GM23248 (cell line): Measurements from ENCODE around the gene CD7. TPM values are rescaled to one million over a fixed set of nuclear protein-coding genes. Genes with fewer than 3 reads are reported as not detected.

Experiments used
- DNase-seq: peaks from one replicate; pipeline ENCODE4 v3.0.0-alpha.2; 2015
- H2AFZ ChIP-seq: fragments of 200-600 bp; sonication (generic); 2 replicates; pipeline ENCODE4 v1.6.1; 2016; ENCODE audit warnings: antibody characterized with exemption
- H3F3A ChIP-seq: fragments of 200-600 bp; sonication (generic); 2 replicates; pipeline ENCODE4 v1.6.1; 2016; ENCODE audit warnings: mild to moderate bottlenecking, antibody characterized with exemption, mixed run types; ENCODE audit not compliant: insufficient read depth
- H3K27ac ChIP-seq: fragments of 200-600 bp; sonication (generic); 2 replicates; pipeline ENCODE4 v1.5.1; 2016; ENCODE audit warnings: mild to moderate bottlenecking
- H3K27me3 ChIP-seq: fragments of 200-600 bp; sonication (generic); replicated peaks from 2 replicates; pipeline ENCODE4 v1.6.1; 2016; ENCODE audit warnings: mild to moderate bottlenecking; ENCODE audit not compliant: insufficient read depth
- H3K36me3 ChIP-seq: fragments of 200-600 bp; sonication (generic); 2 replicates; pipeline ENCODE4 v1.6.1; 2016; ENCODE audit warnings: low read depth, mild to moderate bottlenecking
- H3K4me1 ChIP-seq: fragments of 200-600 bp; sonication (generic); 2 replicates; pipeline ENCODE4 v1.6.1; 2016; ENCODE audit warnings: mild to moderate bottlenecking; ENCODE audit not compliant: insufficient read depth
- H3K4me2 ChIP-seq: fragments of 200-600 bp; sonication (generic); one replicate; pipeline ENCODE4 v1.6.1; 2016; ENCODE audit warnings: mild to moderate bottlenecking; ENCODE audit not compliant: unreplicated experiment
- H3K4me3 ChIP-seq: fragments of 200-600 bp; sonication (generic); 2 replicates; pipeline ENCODE4 v1.5.1; 2016; ENCODE audit warnings: mild to moderate bottlenecking
- H3K79me2 ChIP-seq: fragments of 200-600 bp; sonication (generic); 2 replicates; pipeline ENCODE4 v1.6.1; 2016; ENCODE audit warnings: mild to moderate bottlenecking; ENCODE audit not compliant: insufficient read depth
- H3K9ac ChIP-seq: fragments of 200-600 bp; sonication (generic); 2 replicates; pipeline ENCODE4 v1.6.1; 2016; ENCODE audit warnings: mild to moderate bottlenecking
- H3K9me2 ChIP-seq: fragments of 200-600 bp; sonication (generic); 2 replicates; pipeline ENCODE4 v1.6.1; 2016; ENCODE audit warnings: mixed run types, mild to moderate bottlenecking, moderate library complexity; ENCODE audit not compliant: insufficient read depth
- H3K9me3 ChIP-seq: fragments of 200-600 bp; sonication (generic); one replicate; pipeline ENCODE4 v1.6.1; 2017; ENCODE audit warnings: low read depth
- H4K20me1 ChIP-seq: fragments of 200-600 bp; sonication (generic); 2 replicates; pipeline ENCODE4 v1.6.0; 2016; ENCODE audit not compliant: insufficient read depth
- EZH2 ChIP-seq: fragments of 200-600 bp; sonication (generic); IDR thresholded peaks from 2 replicates; pipeline ENCODE4 v1.6.1; 2018; ENCODE audit warnings: antibody characterized with exemption, mild to moderate bottlenecking; ENCODE audit not compliant: insufficient read depth, poor library complexity, severe bottlenecking
- EZH2phosphoT487 ChIP-seq: fragments of 200-600 bp; sonication (generic); IDR thresholded peaks from 2 replicates; pipeline ENCODE4 v1.6.1; 2018; ENCODE audit warnings: antibody characterized with exemption, moderate library complexity, mild to moderate bottlenecking, low read depth; ENCODE audit not compliant: insufficient read depth
- WGBS, 2 experiments: methylation state at CpG; one replicate each; pipeline ENCODE4 v1.1.6; 2015 to 2017; ENCODE audit warnings: low lambda C conversion rate in 2 of 2, low coverage in 1 of 2; ENCODE audit errors: missing lambda C conversion rate in 2 of 2; 5-methylcytosine and 5-hydroxymethylcytosine counted together
- in situ Hi-C: fragments of 300-500 bp; cut with MboI; formaldehyde crosslinking; loops from 2 replicates; pipeline ENCODE4 v1.15.0; 2020
- polyA plus RNA-seq: library from polyadenylated mRNA; unstranded; fragments of >200 nt; fragmentation: Nextera tagmentation; extraction: Ambion mirVana; gene quantifications from 2 replicates; pipeline ENCODE4 v1.2.1, GENCODE V29; 2016
- total RNA-seq: library from RNA; depleted of rRNA; stranded (reverse); fragments of >200 nt; shearing (Covaris generic); gene quantifications from 2 replicates; pipeline ENCODE4 v1.2.3, GENCODE V29; 2014

Gene CD7
- total and polyA plus RNA-seq, 2 experiments from 2014 or later: 0.22 to 0.23 TPM

DNA sequence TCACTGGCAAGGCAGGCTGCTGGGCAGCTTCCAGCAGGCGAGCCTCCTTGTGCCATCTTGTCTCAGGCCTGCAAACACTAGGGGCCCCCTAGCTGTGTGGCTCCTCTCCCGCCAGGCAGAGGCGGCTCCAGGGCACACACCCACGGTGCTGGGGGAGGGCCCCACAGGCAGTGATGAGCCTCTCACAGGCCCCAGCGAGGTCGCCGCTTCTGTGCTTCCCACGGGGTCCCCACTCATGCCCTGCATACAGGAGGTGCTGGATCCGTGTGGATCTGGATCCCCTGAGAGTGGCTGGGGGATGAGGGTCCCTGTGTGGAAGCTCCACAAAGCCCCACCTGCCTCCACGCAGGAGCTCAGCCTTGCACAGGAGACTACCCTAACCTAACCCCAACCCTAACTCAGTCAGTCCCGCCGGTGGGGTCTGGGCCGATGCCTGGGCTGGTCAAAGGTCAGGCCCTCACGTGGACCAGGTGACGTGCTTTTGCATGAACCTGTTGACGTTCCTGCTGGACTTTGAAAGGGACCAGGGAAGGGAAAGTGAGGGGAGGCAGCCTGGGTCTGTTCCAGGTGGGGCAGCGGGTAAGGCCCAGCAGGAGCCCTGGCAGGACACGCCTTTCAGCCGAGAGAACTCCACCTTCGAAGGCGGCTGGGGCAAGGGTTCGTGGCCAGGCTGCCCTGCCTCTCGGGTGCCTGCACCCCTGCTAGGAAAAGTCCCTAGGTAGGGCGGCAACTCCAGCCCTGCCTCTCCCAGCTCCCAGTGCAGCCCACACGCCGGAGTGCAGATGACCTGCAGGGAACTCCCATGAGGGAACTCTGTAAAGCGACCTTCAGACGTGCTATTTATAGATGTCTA lies 11.0 kb upstream of the CD7 start:
- Histone ChIP-seq H3K27me3 (peaks cover 9% of the 10 kb centered on the region), H4K20me1 (no peaks in the 10 kb centered on the region), H3K4me3 (no peak overlapping the region), H3K79me2 (no peaks in the 10 kb centered on the region), H3F3A (no peaks in the 10 kb centered on the region), H3K4me2 (no peak overlapping the region), H2AFZ (no peak overlapping the region), H3K36me3 (no peaks in the 10 kb centered on the region), H3K9me3 (no peaks in the 10 kb centered on the region), H3K9me2 (no peaks in the 10 kb centered on the region), H3K4me1 (no peaks in the 10 kb centered on the region), H3K9ac (no peak overlapping the region), H3K27ac (no peak overlapping the region)
- in situ Hi-C loops: no loop called here
- 75 to 76% methylated on average over 28 of the region's 28 CpGs for WGBS, 2 experiments
- DNase-seq: no peak
- no peak for TF ChIP-seq EZH2
- TF ChIP-seq EZH2phosphoT487: no peak

DNA sequence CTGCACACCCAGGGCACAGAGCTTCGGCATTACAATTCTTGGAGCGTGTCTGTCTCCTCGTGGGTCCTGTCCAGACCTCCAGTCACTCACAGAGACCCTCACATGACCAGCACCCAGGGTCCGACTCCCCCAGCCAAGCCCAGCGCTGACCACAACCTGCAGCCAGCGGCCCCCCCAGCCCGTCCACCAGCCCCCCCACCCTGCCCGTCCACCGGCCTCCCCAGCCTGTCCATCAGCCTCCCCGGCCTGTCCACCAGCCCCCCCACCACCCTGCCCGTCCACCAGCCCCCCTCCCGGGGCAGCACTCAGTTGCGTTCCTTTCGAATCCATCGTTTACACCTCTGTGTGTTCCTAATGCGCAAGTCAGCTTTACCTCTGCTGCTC lies 10.3 kb upstream of the CD7 start:
- Histone ChIP-seq H3K9me3 (no peaks in the 10 kb centered on the region), H3F3A (no peaks in the 10 kb centered on the region), H3K4me3 (no peak overlapping the region), H3K36me3 (no peaks in the 10 kb centered on the region), H3K27me3 (0 out of 2 replicates have a peak, but pooled peaks cover 3% of the 10 kb centered on the region), H4K20me1 (no peaks in the 10 kb centered on the region), H3K4me1 (no peaks in the 10 kb centered on the region), H3K9ac (no peak overlapping the region), H3K27ac (no peak overlapping the region), H3K79me2 (no peaks in the 10 kb centered on the region), H2AFZ (no peak overlapping the region), H3K4me2 (no peak overlapping the region), H3K9me2 (no peaks in the 10 kb centered on the region)
- in situ Hi-C loops: no loop called here
- TF ChIP-seq EZH2phosphoT487 (no peak), EZH2 (no peak)
- 59 to 78% methylated on average over 11 to 16 of the region's 16 CpGs for WGBS, 2 experiments
- no peak for DNase-seq

DNA sequence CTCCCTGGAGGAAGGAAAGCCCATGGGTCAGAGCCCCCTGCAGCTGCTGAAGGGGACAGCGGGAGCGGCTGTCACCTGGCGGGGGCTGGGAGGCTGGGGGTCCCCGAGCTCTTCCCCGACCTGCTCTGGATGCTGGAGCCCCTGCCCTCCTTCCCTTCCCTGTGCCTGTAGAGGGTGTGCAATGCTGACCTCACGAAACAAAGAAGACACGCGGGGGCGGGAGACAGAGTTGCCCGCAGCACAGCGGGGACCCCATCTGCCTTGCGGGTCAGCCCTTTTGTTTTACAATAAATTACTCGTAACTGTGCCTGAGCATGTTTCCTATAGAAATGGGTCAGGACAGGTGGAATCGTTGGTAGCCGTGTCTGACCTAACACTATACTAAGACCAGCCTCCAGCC lies 9.9 kb upstream of the CD7 start:
- H3K4me2 ChIP-seq: no peak overlapping the region
- no peaks in the 10 kb centered on the region for H3K9me3 ChIP-seq
- H3K79me2 ChIP-seq: no peaks in the 10 kb centered on the region
- H3K27me3 ChIP-seq: 0 out of 2 replicates have a peak, but pooled peaks cover under 1% of the 10 kb centered on the region
- no peak overlapping the region for H2AFZ ChIP-seq
- no peak for DNase-seq
- no peaks in the 10 kb centered on the region for H3F3A ChIP-seq
- H3K4me1 ChIP-seq: no peaks in the 10 kb centered on the region
- WGBS, 2 experiments: 84 to 86% methylated on average over 15 of the region's 15 CpGs
- H4K20me1 ChIP-seq: no peaks in the 10 kb centered on the region
- in situ Hi-C loops: no loop called here
- H3K27ac ChIP-seq: no peak overlapping the region
- H3K4me3 ChIP-seq: no peak overlapping the region
- no peaks in the 10 kb centered on the region for H3K36me3 ChIP-seq
- H3K9me2 ChIP-seq: no peaks in the 10 kb centered on the region
- H3K9ac ChIP-seq: no peak overlapping the region
- TF ChIP-seq EZH2phosphoT487 (no peak), EZH2 (no peak)

DNA sequence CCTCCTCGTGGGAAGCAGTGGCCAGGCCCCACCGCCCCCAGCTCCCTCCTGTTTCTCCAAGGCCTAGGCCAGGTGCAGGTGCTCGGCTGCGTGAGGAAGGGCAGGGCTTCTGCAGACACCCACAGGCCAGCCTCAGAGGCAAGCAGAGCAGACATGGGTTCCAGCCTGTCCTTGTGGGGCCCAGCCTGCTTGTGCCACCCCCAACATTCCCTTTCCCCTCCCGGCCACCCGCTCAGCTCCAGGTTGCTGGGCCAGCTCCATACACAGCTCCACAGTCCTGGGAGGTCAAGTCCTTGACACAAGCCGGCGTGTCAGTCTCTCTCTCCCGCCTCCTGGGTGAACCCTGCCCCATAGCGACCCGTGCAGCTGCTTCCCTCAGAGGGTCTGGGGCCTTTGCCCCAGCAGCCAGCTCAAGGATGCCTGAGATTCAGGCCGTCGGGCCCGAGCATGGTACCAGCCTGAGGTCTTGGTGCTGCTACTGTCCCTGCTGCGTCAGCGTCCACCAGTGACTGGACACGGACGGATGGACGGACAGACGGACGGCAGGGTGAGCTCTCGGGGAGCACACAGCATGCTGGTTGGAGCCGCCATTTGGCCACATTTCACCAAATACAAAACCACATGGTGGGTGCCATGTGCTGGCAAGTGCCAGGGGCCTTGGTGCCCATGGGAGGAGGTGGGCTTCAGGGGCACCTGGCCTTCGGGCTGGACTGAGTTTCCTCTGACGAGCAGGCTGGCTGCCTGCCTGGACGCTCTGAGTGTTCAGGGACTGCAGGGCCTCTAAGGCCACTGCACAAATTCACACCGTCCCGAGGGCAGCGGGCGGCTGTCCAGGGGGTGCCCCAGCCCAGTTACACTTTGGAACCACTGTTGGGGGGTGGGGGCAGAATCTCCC lies 8.1 kb upstream of the CD7 start:
- H3K4me3 ChIP-seq: no peak overlapping the region

More for the DNA sequence above, 8.1 kb upstream of the CD7 start:
- Histone ChIP-seq H2AFZ (no peak overlapping the region), H3F3A (no peaks in the 10 kb centered on the region), H3K9ac (no peak overlapping the region), H3K36me3 (no peaks in the 10 kb centered on the region), H3K27ac (no peak overlapping the region), H4K20me1 (no peaks in the 10 kb centered on the region), H3K4me2 (no peak overlapping the region), H3K27me3 (no peaks in the 10 kb centered on the region), H3K79me2 (no peaks in the 10 kb centered on the region), H3K4me1 (no peaks in the 10 kb centered on the region), H3K9me2 (no peaks in the 10 kb centered on the region), H3K9me3 (no peaks in the 10 kb centered on the region)
- TF ChIP-seq EZH2phosphoT487: no peak
- no peak for TF ChIP-seq EZH2
- no peak for DNase-seq
- in situ Hi-C loops: no loop called here
- WGBS, 2 experiments: 88 to 90% methylated on average over 30 of the region's 30 CpGs
